H1 (cell line): ENCODE measurements around the gene MBTPS1. TPM values are rescaled to one million over a fixed set of nuclear protein-coding genes. Genes with fewer than 3 reads are reported as not detected.

Source experiments
- BACH1 ChIP-seq: IDR thresholded peaks from 2 replicates; pipeline ENCODE4 v1.6.1; 2012; ENCODE audit warnings: low read length, improper control_type of control experiment
- BRCA1 ChIP-seq: IDR thresholded peaks from 2 replicates; pipeline ENCODE4 v1.6.1; 2012; ENCODE audit warnings: low read depth, low read length, improper control_type of control experiment
- POU5F1 ChIP-seq: IDR thresholded peaks from 2 replicates; pipeline ENCODE4 v1.6.1; 2011; ENCODE audit warnings: low read depth, mild to moderate bottlenecking, low read length, moderate library complexity
- RNF2 ChIP-seq: fragments of 200-900, 300-1000 bp; sonication (generic); IDR thresholded peaks from 2 replicates; pipeline ENCODE4 v1.7.1; 2016; ENCODE audit warnings: borderline replicate concordance, low read depth, mild to moderate bottlenecking, antibody characterized with exemption, low read length; ENCODE audit not compliant: poor library complexity, severe bottlenecking; ENCODE audit errors: missing control alignments
- SIN3A ChIP-seq, 2 experiments: IDR thresholded peaks in 1 of 2; conservative IDR thresholded peaks in 1 of 2; 2 replicates each; pipeline ENCODE4 v1.6.1; 2011 to 2012; ENCODE audit warnings: low read length in 2 of 2, improper control_type of control experiment in 1 of 2, low read depth in 1 of 2, mild to moderate bottlenecking in 1 of 2
- SIRT6 ChIP-seq: IDR thresholded peaks from one replicate; pipeline ENCODE4 v1.7.1; 2012; ENCODE audit warnings: low read length, inconsistent platforms
- SP1 ChIP-seq: IDR thresholded peaks from 2 replicates; pipeline ENCODE4 v1.6.1; 2011; ENCODE audit warnings: low read depth, low read length
- polyA plus RNA-seq, 7 experiments: library from polyadenylated mRNA; depleted of rRNA in 3 of 7; stranded (reverse) in 5 of 7; unstranded in 2 of 7; fragments of >200 nt in 5 of 7; fragments of 200-250 nt in 2 of 7; gene quantifications; 1 replicate in 5 of 7; 2 replicates in 1 of 7; 4 replicates in 1 of 7; pipeline versions ENCODE4 v1.2.1 to v1.2.3, GENCODE V29; 2011 to 2013; ENCODE audit warnings: missing spikeins in 2 of 7, mixed read lengths in 2 of 7
- total RNA-seq: library from RNA; stranded (reverse); fragmentation: NEBNext Ultra II Directional; extraction: Animal tissue kit (Norgen Biotek cat#: 25700); gene quantifications from 2 replicates; pipeline ENCODE4 v1.2.1, GENCODE V29; 2021
- TF ChIP-seq, protein P1 (sequence below): fragments of 300-600 bp; sonication (generic); IDR thresholded peaks from 2 replicates; pipeline ENCODE4 v1.7.1; 2012; ENCODE audit warnings: low read length, moderate library complexity, mild to moderate bottlenecking, inconsistent platforms; ENCODE audit not compliant: insufficient replicate concordance

The MBTPS1 gene
- total and polyA plus RNA-seq, 2 of the 8 experiments (the other 6 are each of a cell fraction or from before 2014, with no cell fraction given), result 30.6 to 53.3 TPM

DNA sequence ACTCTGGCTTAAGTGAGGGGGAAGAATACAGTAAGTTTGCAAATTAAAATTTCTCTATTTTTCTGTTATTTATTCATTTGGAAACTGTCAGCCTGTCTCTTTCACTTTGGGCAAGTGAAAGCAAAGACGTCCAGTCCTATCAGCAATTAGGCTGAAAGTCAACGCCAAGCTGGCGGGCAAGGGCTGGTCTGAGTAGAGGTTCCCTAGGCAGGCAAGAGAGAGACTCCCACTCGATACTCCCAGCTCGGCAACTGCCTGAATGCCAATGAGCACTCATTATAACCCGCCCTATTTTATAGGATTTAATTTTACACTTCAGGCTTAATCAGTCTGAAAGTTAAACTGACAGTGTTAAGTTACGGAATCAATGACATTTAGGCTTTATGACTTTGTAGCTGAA, 59.8 kb downstream of the MBTPS1 start (continued):
- TF ChIP-seq, protein P1, sequence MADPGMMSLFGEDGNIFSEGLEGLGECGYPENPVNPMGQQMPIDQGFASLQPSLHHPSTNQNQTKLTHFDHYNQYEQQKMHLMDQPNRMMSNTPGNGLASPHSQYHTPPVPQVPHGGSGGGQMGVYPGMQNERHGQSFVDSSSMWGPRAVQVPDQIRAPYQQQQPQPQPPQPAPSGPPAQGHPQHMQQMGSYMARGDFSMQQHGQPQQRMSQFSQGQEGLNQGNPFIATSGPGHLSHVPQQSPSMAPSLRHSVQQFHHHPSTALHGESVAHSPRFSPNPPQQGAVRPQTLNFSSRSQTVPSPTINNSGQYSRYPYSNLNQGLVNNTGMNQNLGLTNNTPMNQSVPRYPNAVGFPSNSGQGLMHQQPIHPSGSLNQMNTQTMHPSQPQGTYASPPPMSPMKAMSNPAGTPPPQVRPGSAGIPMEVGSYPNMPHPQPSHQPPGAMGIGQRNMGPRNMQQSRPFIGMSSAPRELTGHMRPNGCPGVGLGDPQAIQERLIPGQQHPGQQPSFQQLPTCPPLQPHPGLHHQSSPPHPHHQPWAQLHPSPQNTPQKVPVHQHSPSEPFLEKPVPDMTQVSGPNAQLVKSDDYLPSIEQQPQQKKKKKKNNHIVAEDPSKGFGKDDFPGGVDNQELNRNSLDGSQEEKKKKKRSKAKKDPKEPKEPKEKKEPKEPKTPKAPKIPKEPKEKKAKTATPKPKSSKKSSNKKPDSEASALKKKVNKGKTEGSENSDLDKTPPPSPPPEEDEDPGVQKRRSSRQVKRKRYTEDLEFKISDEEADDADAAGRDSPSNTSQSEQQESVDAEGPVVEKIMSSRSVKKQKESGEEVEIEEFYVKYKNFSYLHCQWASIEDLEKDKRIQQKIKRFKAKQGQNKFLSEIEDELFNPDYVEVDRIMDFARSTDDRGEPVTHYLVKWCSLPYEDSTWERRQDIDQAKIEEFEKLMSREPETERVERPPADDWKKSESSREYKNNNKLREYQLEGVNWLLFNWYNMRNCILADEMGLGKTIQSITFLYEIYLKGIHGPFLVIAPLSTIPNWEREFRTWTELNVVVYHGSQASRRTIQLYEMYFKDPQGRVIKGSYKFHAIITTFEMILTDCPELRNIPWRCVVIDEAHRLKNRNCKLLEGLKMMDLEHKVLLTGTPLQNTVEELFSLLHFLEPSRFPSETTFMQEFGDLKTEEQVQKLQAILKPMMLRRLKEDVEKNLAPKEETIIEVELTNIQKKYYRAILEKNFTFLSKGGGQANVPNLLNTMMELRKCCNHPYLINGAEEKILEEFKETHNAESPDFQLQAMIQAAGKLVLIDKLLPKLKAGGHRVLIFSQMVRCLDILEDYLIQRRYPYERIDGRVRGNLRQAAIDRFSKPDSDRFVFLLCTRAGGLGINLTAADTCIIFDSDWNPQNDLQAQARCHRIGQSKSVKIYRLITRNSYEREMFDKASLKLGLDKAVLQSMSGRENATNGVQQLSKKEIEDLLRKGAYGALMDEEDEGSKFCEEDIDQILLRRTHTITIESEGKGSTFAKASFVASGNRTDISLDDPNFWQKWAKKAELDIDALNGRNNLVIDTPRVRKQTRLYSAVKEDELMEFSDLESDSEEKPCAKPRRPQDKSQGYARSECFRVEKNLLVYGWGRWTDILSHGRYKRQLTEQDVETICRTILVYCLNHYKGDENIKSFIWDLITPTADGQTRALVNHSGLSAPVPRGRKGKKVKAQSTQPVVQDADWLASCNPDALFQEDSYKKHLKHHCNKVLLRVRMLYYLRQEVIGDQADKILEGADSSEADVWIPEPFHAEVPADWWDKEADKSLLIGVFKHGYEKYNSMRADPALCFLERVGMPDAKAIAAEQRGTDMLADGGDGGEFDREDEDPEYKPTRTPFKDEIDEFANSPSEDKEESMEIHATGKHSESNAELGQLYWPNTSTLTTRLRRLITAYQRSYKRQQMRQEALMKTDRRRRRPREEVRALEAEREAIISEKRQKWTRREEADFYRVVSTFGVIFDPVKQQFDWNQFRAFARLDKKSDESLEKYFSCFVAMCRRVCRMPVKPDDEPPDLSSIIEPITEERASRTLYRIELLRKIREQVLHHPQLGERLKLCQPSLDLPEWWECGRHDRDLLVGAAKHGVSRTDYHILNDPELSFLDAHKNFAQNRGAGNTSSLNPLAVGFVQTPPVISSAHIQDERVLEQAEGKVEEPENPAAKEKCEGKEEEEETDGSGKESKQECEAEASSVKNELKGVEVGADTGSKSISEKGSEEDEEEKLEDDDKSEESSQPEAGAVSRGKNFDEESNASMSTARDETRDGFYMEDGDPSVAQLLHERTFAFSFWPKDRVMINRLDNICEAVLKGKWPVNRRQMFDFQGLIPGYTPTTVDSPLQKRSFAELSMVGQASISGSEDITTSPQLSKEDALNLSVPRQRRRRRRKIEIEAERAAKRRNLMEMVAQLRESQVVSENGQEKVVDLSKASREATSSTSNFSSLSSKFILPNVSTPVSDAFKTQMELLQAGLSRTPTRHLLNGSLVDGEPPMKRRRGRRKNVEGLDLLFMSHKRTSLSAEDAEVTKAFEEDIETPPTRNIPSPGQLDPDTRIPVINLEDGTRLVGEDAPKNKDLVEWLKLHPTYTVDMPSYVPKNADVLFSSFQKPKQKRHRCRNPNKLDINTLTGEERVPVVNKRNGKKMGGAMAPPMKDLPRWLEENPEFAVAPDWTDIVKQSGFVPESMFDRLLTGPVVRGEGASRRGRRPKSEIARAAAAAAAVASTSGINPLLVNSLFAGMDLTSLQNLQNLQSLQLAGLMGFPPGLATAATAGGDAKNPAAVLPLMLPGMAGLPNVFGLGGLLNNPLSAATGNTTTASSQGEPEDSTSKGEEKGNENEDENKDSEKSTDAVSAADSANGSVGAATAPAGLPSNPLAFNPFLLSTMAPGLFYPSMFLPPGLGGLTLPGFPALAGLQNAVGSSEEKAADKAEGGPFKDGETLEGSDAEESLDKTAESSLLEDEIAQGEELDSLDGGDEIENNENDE, result no peak
- no peak for TF ChIP-seq SP1
- TF ChIP-seq SIRT6, result no peak
- no peak for TF ChIP-seq BRCA1
- no peak for TF ChIP-seq BACH1
- no peak for TF ChIP-seq RNF2
- TF ChIP-seq POU5F1, result no peak
- no peak for TF ChIP-seq SIN3A (conservative IDR thresholded peaks at IDR 0.05 in 1 of 2, IDR thresholded peaks at IDR 0.05 in 1 of 2; ENCODE audit: low read depth in 1 of 2, low read length in 2 of 2)
